Mucosa of stomach (tissue), 1 donor: ENCODE measurements around the gene LCP1.

Experiments used
- H3K27me3 ChIP-seq: one replicate; pipeline ENCODE4 v1.7.0; 2013; ENCODE audit warnings: mild to moderate bottlenecking, low read length; ENCODE audit not compliant: control insufficient read depth, insufficient read depth
- H3K36me3 ChIP-seq: one replicate; pipeline ENCODE4 v1.7.0; 2013; ENCODE audit warnings: low read length; ENCODE audit not compliant: control insufficient read depth, insufficient read depth
- H3K4me1 ChIP-seq: one replicate; pipeline ENCODE4 v1.7.0; 2013; ENCODE audit warnings: mild to moderate bottlenecking, low read length; ENCODE audit not compliant: control insufficient read depth, insufficient read depth
- H3K4me3 ChIP-seq: one replicate; pipeline ENCODE4 v1.7.0; 2013; ENCODE audit warnings: low read length
- H3K9ac ChIP-seq: one replicate; pipeline ENCODE4 v1.7.0; 2013; ENCODE audit warnings: mild to moderate bottlenecking, low read length, moderate library complexity
- H3K9me3 ChIP-seq: one replicate; pipeline ENCODE4 v1.7.0; 2013; ENCODE audit warnings: mild to moderate bottlenecking, low read length, moderate library complexity; ENCODE audit not compliant: control insufficient read depth
- donor health status: Pancreatic carcinoma.

LCP1 gene

GRCh38 chr13:46121033-46121432 lies 60.9 kb downstream of the LCP1 start:
- Histone ChIP-seq H3K36me3 (no peaks in the 10 kb centered on the region), H3K4me1 (no peaks in the 10 kb centered on the region), H3K27me3 (no peaks in the 10 kb centered on the region), H3K9me3 (no peaks in the 10 kb centered on the region), H3K4me3 (no peak overlapping the region), H3K9ac (no peak overlapping the region)

DNA sequence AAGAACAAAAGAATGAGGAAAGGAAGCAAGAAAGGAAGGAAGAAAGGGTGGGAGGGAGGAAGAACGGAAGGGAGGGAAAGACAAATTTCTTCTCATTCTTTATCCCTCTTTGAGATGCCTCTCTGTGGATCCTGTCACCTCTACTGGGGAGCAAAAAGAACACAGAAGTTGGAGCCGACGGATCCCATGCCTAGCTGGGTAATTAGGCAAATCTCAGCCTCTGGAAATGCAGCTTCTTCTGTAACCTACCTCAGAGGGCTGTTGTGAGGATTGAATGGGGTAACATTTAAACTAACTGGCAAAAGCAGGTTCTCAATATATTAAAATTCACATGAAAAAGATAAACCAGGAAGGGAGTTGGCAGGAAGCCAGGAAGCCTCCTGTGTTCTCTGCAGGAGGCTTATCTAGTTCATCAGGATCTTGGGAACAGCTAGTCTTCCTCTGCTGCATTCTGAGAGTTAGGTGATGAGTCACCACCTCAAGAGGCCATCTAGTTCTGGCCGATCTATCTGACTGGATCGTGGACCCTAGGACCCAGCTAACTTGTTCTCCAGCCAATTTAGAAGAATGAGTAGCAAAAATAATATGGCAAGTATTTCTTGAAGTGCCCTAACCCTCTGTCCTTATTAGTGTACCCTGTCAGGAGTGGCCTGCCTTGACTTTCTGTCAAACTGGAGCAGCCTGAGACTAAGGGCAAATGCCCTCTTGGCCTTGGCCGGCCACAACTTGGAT lies 61.9 kb downstream of the LCP1 start:
- Histone ChIP-seq H3K27me3 (no peaks in the 10 kb centered on the region), H3K4me1 (no peaks in the 10 kb centered on the region), H3K36me3 (no peaks in the 10 kb centered on the region), H3K9me3 (no peaks in the 10 kb centered on the region), H3K4me3 (no peak overlapping the region), H3K9ac (no peak overlapping the region)

- Histone ChIP-seq H3K9me3 (no peaks in the 10 kb centered on the region), H3K27me3 (no peaks in the 10 kb centered on the region), H3K4me1 (no peaks in the 10 kb centered on the region), H3K9ac (no peak overlapping the region), H3K4me3 (no peak overlapping the region), H3K36me3 (no peaks in the 10 kb centered on the region)
Measured at GRCh38 chr13:46116653-46117502, 65.1 kb downstream of the LCP1 start.

DNA sequence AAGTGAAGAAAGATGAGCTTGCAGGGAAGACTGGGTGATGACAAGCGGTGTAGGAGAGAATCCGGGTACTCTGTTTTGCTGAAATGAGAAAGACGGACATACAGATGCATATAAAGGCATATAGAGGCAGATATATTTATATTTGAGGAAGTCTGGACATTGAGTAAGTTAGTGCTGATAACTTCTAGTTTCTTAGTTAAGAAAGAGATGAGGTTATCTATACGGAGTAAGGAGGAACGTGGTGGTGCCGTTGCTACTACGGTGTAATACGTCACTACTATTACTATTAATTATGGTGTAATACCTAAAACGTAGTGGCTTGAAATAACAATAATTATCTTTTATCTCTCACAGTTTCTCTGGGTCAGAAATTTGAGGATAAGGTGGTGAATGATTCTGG lies 67.4 kb downstream of the LCP1 start:
- Histone ChIP-seq H3K4me1 (no peaks in the 10 kb centered on the region), H3K27me3 (no peaks in the 10 kb centered on the region), H3K9ac (no peak overlapping the region), H3K4me3 (no peak overlapping the region), H3K36me3 (no peaks in the 10 kb centered on the region), H3K9me3 (no peaks in the 10 kb centered on the region)

- Histone ChIP-seq H3K9me3 (no peaks in the 10 kb centered on the region), H3K4me3 (no peak overlapping the region), H3K4me1 (no peaks in the 10 kb centered on the region), H3K27me3 (no peaks in the 10 kb centered on the region), H3K36me3 (no peaks in the 10 kb centered on the region), H3K9ac (no peak overlapping the region)
Measured at GRCh38 chr13:46113596-46113995, 68.4 kb downstream of the LCP1 start.

DNA sequence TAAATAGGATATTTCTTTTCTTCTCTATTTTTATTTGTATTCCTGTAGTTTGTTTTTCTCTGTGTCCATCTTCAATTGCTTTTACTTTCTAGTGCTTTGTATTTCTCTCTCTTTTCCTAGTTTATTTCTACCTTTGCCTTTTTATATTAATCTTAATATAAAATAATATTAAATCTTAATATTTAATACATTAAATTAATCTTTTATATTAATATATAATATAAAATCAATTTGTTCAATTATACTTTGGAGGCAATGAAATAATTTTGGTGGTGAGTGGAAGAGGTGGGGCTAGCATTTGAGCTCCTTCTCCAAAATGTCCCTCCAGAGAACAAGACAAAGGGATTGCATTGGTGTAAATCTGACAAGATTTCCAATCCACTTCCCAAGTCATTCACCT lies 70.8 kb downstream of the LCP1 start:
- Histone ChIP-seq H3K4me3 (no peak overlapping the region), H3K9me3 (no peaks in the 10 kb centered on the region), H3K4me1 (no peaks in the 10 kb centered on the region), H3K36me3 (no peaks in the 10 kb centered on the region), H3K27me3 (no peaks in the 10 kb centered on the region), H3K9ac (no peak overlapping the region)

- no peaks in the 10 kb centered on the region for H3K27me3 ChIP-seq
- H3K4me3 ChIP-seq, result no peak overlapping the region
- no peaks in the 10 kb centered on the region for H3K36me3 ChIP-seq
- H3K9ac ChIP-seq, result no peak overlapping the region
- no peaks in the 10 kb centered on the region for H3K9me3 ChIP-seq
- no peaks in the 10 kb centered on the region for H3K4me1 ChIP-seq
Measured at GRCh38 chr13:46109451-46109850, 72.5 kb downstream of the LCP1 start.

DNA sequence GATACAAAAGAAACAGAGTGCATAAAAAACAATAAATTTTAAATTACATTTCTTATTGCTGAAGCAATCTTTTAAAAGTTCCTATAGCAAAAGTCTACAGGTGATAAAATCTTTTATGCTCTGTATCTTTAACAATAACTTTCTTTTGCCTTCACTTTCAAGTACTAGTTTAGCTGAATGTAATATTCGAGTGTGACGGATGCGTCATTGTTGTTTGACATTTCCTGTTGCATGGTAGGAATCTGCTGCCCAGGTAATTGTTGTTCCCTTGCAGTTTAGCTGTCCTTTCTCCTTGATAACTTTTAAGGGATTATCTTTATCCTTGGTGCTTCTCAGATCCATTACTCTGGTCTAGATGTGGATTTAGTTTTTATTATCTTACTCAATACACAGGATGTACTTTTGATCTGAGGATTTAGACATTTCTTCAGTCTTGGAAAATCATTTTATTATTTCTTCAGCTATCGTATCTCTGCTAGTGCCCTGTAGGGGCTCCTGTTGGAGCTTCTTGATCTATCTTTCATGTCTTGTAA lies 75.1 kb downstream of the LCP1 start:
- Histone ChIP-seq H3K9me3 (no peaks in the 10 kb centered on the region), H3K9ac (no peak overlapping the region), H3K27me3 (no peaks in the 10 kb centered on the region)

DNA sequence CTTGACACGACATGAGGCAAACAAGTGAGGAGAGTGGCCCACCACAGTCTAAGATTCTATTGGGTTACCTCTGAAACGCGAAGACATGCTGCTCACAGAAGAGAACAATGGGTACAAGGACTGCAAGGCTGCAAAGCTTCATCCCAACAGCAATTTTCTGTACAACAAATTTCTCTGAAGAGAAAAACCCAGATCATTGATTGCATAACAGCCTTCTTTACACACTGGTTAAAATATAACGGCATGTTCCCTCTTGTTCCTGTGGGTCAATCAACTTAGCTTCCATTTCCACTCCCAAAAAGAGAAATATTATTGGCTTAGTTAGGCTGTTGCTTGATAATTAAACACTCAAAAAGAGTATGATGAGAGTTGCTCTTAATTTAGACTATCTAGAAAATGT lies 77.1 kb downstream of the LCP1 start, which contains the start of gene CPB2:
TSS of gene CPB2 (minus strand) at position 166 of the 400 bp plus-strand sequence. CDS start at position 142, 24 bp downstream.
- Histone ChIP-seq H3K9me3 (no peaks in the 10 kb centered on the region), H3K9ac (no peak within 1 kb of the TSS), H3K36me3 (no peaks in the 10 kb centered on the region), H3K27me3 (no peaks in the 10 kb centered on the region), H3K4me1 (no peaks in the 10 kb centered on the region), H3K4me3 (no peak within 1 kb of the TSS)

More for the DNA sequence above, 75.1 kb downstream of the LCP1 start:
- no peaks in the 10 kb centered on the region for H3K36me3 ChIP-seq
- no peak overlapping the region for H3K4me3 ChIP-seq
- no peaks in the 10 kb centered on the region for H3K4me1 ChIP-seq

DNA sequence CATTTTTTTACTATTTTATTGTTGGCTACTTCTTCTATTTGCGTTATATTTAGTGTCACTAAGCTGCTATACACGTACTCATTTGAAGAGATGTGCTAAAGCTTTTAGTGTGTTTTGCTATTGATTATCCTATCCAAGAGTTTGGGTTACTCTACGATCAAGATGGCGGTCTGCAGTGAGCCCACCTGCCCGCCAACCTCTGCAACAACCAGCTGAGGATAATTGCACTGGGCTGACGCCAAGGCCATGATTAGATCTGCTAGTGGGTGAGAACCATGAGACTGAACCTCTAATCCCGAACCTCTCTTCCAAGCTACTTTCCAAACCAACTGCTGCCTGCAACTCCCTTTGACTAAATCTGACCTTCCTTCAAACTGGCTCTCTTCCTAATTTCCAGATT lies 78.9 kb downstream of the LCP1 start:
- Histone ChIP-seq H3K36me3 (no peaks in the 10 kb centered on the region), H3K4me1 (no peaks in the 10 kb centered on the region), H3K4me3 (no peak overlapping the region), H3K9me3 (no peaks in the 10 kb centered on the region), H3K27me3 (no peaks in the 10 kb centered on the region), H3K9ac (no peak overlapping the region)

- Histone ChIP-seq H3K36me3 (no peaks in the 10 kb centered on the region), H3K9ac (no peak overlapping the region), H3K27me3 (no peaks in the 10 kb centered on the region), H3K4me3 (no peak overlapping the region), H3K4me1 (no peaks in the 10 kb centered on the region), H3K9me3 (no peaks in the 10 kb centered on the region)
Measured at GRCh38 chr13:46102255-46102605, 79.7 kb downstream of the LCP1 start.
